Measurements from ENCODE around the gene PLA2G2D. TPM values are rescaled to one million over a fixed set of nuclear protein-coding genes. Genes with fewer than 3 reads are reported as not detected.

The PLA2G2D gene
- total and polyA plus RNA-seq, 9 of the 15 experiments (the other 6 are each of a cell fraction or from before 2014, with no cell fraction given): not detected

DNA sequence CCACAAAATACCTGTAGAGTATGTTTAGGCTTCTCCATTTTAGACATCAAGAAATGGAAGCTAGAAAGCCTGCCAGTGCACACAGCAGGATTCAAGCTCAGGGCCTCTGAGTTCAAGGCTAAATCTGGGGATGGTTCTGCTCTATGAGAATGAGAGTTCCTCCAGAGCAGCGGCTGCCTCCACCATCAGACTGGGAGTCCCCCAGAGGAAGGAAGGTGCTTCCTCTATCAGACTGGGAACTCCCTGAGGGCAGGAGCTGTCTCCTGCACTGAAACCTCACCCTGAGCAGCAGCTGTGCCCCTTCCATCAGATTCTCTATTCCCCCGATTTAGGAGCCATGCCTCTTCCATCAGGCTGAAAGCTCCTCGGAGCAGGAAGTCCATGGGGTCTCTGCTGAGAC lies 29.2 kb downstream of the PLA2G2D start:
- Histone ChIP-seq H3K9me3 (replicated peaks; ENCODE audit: control insufficient read depth, insufficient read depth, low read depth, low read length) (no peaks in the 10 kb centered on the region), H3K4me1 (replicated peaks in 1 of 2; ENCODE audit: control insufficient read depth in 2 of 2, insufficient read depth in 2 of 2, low read length in 2 of 2) (no peaks in the 10 kb centered on the region), H3K4me2 (ENCODE audit: insufficient read depth, low read length) (no peak overlapping the region), H3K36me3 (ENCODE audit: control insufficient read depth, insufficient read depth, low read length) (no peaks in the 10 kb centered on the region), H2AFZ (ENCODE audit: low read depth, low read length) (no peak overlapping the region), H3K4me3 (no peak overlapping the region), H3K9ac (ENCODE audit: insufficient read depth in 1 of 2, low read depth in 2 of 2, low read length in 2 of 2) (no peak overlapping the region), H4K20me1 (replicated peaks; ENCODE audit: control insufficient read depth, insufficient read depth, low read length) (no peaks in the 10 kb centered on the region), H3K79me2 (ENCODE audit: control insufficient read depth, insufficient read depth, low read length) (no peaks in the 10 kb centered on the region), H3K27ac (ENCODE audit: extremely low read depth, low read depth, low read length) (no peak overlapping the region), H3K27me3 (ENCODE audit: control insufficient read depth in 2 of 2, insufficient read depth in 2 of 2, low read length in 2 of 2) (peaks cover 7 to 40% of the 10 kb centered on the region in 2 experiments; a peak in 4 of 5 replicates), H3K9me1 (ENCODE audit: control insufficient read depth, insufficient read depth, low read length) (no peaks in the 10 kb centered on the region)
- in situ Hi-C loops (cut with MboI) (no loop called here), intact Hi-C loops (cut with micrococcal nuclease) (no loop called here)
- ChIA-PET POLR2A (interaction anchor here (0.7 to 1.4 kb wide), 2 partner anchors 14 to 321 kb away, joined by 3 read pairs; no protein-coding TSS in a partner anchor), CTCF (ENCODE audit: low intra/inter-chr PET ratio) (no interaction called here)
- WGBS (ENCODE audit: insufficient coverage, low coverage, missing lambda C conversion rate): 0% methylated on average over 3 of the region's 3 CpGs
- no peak for DNase-seq (ENCODE audit: extremely low read depth in 1 of 4, low spot score in 3 of 4)
- FAIRE-seq: no peak
- TF ChIP-seq NR1H2 (CRISPR knock-in tag; IDR thresholded peaks at IDR 0.05) (no peak), MAFF (IDR thresholded peaks at IDR 0.05; ENCODE audit: low read length) (no peak), MXI1 (IDR thresholded peaks at IDR 0.05; ENCODE audit: low read depth, low read length) (no peak), GATA2 (CRISPR knock-in tag; IDR thresholded peaks at IDR 0.05) (no peak), NCOR1 (IDR thresholded peaks at IDR 0.05) (no peak), PURB (CRISPR knock-in tag; IDR thresholded peaks at IDR 0.05; ENCODE audit: low read depth) (no peak), ZNF311 (CRISPR knock-in tag; IDR thresholded peaks at IDR 0.05) (no peak), KLF16 (IDR thresholded peaks at IDR 0.05) (no peak), XRCC3 (IDR thresholded peaks at IDR 0.05) (no peak), ZNF316 (IDR thresholded peaks at IDR 0.05) (no peak), RFX7 (CRISPR knock-in tag; IDR thresholded peaks at IDR 0.05) (no peak), ZNF76 (CRISPR knock-in tag; IDR thresholded peaks at IDR 0.05; ENCODE audit: borderline replicate concordance) (no peak), TRIM28 (IDR thresholded peaks at IDR 0.05) (no peak)
- TF ChIP-seq, protein P1, sequence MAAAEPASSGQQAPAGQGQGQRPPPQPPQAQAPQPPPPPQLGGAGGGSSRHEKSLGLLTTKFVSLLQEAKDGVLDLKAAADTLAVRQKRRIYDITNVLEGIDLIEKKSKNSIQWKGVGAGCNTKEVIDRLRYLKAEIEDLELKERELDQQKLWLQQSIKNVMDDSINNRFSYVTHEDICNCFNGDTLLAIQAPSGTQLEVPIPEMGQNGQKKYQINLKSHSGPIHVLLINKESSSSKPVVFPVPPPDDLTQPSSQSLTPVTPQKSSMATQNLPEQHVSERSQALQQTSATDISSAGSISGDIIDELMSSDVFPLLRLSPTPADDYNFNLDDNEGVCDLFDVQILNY (CRISPR knock-in tag; IDR thresholded peaks at IDR 0.05): no peak
- TF ChIP-seq, protein P2, sequence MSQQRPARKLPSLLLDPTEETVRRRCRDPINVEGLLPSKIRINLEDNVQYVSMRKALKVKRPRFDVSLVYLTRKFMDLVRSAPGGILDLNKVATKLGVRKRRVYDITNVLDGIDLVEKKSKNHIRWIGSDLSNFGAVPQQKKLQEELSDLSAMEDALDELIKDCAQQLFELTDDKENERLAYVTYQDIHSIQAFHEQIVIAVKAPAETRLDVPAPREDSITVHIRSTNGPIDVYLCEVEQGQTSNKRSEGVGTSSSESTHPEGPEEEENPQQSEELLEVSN (IDR thresholded peaks at IDR 0.05; ENCODE audit: borderline replicate concordance in 1 of 2, extremely low read depth in 1 of 2, insufficient read depth in 1 of 2, insufficient read length in 1 of 2, low read depth in 1 of 2, low read length in 1 of 2, poor library complexity in 1 of 2, severe bottlenecking in 1 of 2): no peak
- TF ChIP-seq, protein P3, sequence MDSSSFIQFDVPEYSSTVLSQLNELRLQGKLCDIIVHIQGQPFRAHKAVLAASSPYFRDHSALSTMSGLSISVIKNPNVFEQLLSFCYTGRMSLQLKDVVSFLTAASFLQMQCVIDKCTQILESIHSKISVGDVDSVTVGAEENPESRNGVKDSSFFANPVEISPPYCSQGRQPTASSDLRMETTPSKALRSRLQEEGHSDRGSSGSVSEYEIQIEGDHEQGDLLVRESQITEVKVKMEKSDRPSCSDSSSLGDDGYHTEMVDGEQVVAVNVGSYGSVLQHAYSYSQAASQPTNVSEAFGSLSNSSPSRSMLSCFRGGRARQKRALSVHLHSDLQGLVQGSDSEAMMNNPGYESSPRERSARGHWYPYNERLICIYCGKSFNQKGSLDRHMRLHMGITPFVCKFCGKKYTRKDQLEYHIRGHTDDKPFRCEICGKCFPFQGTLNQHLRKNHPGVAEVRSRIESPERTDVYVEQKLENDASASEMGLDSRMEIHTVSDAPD (CRISPR knock-in tag; IDR thresholded peaks at IDR 0.05): no peak
- ATAC-seq: no peak
- BruUV-seq (replicated peaks): no TSS peak
